Cardiac fibroblast (primary cell): ENCODE measurements around the gene RELN.
A peak's percentile ranks its signal among the peaks of the same experiment; 100 is the strongest.

Experiments used
- DNase-seq, 2 donors: peaks; one replicate each; pipeline versions ENCODE4 v3.0.0 to v3.0.0-alpha.2; 2010; ENCODE audit warnings: low read depth in 2 of 2
- H3K4me3 ChIP-seq, 2 donors: replicated peaks in 1 of 2; 1 replicate in 1 of 2; 2 replicates in 1 of 2; pipeline ENCODE4 v1.5.1; 2011; ENCODE audit warnings: low read depth in 2 of 2, low read length in 2 of 2, mild to moderate bottlenecking in 2 of 2, moderate library complexity in 1 of 2
- TF ChIP-seq, protein P1 (sequence below): IDR thresholded peaks from one replicate; pipeline ENCODE4 v1.5.1; 2011; ENCODE audit warnings: low read depth, mild to moderate bottlenecking, low read length, inconsistent platforms

The RELN gene

DNA sequence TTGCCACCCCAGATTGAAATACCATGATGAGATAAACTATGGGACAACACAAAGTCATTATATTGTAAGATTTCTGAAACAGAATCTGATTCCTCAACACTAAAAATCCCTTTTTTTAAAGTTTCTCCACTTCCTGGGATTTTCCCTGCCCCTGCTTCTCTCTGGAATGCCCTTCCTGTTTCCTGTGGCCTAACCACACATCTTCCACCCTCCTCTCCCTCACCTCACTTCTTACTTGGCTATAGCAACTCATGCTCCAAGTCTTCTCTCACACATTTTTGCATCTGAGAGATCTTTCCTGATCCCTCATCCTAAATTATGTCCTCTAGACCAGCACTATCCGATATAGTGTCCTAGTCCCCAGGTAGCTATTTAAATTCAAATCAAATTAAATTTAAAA is 4.1 kb upstream of the RELN start:
- no peak for DNase-seq
- TF ChIP-seq, protein P1, sequence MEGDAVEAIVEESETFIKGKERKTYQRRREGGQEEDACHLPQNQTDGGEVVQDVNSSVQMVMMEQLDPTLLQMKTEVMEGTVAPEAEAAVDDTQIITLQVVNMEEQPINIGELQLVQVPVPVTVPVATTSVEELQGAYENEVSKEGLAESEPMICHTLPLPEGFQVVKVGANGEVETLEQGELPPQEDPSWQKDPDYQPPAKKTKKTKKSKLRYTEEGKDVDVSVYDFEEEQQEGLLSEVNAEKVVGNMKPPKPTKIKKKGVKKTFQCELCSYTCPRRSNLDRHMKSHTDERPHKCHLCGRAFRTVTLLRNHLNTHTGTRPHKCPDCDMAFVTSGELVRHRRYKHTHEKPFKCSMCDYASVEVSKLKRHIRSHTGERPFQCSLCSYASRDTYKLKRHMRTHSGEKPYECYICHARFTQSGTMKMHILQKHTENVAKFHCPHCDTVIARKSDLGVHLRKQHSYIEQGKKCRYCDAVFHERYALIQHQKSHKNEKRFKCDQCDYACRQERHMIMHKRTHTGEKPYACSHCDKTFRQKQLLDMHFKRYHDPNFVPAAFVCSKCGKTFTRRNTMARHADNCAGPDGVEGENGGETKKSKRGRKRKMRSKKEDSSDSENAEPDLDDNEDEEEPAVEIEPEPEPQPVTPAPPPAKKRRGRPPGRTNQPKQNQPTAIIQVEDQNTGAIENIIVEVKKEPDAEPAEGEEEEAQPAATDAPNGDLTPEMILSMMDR, result no peak
- H3K4me3 ChIP-seq, result no peak overlapping the region

DNA sequence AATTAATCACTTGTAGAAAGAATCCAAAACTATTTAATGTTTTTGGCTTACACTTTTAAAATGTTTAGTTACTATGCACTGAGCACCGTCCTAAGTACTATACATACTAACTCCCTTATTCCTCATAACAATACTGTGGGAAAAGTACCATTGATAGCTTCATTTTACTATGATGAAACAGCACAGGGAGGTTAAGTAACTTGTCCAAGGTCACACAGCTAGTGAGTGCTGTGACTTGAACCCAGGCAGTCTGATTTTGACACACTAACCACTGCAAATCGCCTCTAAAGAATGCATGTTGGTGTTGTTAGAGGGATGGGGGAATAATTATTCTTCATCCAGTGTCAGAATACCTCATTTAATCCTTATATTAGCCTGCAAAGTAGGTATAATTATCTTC is 1.9 kb upstream of the RELN start:
- DNase-seq, result no peak
- TF ChIP-seq, protein P1, result no peak
- H3K4me3 ChIP-seq, result no peak overlapping the region

DNA sequence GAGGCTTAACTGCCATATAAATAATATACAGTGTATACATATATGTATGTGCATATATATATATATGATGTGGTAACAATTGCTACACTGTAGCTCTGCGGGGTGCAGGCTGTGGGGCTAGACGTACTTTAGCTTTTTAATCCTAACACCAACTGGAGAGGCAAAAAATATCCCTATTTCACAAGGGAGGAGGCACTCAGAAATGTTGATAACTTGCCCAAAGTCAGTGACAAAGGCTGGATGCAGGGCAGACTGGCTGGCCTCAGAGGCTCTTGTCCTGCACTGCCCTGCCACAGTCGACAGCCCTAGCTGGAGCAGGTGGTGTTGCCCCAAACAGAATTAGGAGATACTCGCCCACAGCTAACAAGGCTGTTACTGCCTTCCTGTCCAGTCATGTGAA is 1.5 kb upstream of the RELN start:
- H3K4me3 ChIP-seq, result no peak overlapping the region
- TF ChIP-seq, protein P1, result no peak
- no peak for DNase-seq

DNA sequence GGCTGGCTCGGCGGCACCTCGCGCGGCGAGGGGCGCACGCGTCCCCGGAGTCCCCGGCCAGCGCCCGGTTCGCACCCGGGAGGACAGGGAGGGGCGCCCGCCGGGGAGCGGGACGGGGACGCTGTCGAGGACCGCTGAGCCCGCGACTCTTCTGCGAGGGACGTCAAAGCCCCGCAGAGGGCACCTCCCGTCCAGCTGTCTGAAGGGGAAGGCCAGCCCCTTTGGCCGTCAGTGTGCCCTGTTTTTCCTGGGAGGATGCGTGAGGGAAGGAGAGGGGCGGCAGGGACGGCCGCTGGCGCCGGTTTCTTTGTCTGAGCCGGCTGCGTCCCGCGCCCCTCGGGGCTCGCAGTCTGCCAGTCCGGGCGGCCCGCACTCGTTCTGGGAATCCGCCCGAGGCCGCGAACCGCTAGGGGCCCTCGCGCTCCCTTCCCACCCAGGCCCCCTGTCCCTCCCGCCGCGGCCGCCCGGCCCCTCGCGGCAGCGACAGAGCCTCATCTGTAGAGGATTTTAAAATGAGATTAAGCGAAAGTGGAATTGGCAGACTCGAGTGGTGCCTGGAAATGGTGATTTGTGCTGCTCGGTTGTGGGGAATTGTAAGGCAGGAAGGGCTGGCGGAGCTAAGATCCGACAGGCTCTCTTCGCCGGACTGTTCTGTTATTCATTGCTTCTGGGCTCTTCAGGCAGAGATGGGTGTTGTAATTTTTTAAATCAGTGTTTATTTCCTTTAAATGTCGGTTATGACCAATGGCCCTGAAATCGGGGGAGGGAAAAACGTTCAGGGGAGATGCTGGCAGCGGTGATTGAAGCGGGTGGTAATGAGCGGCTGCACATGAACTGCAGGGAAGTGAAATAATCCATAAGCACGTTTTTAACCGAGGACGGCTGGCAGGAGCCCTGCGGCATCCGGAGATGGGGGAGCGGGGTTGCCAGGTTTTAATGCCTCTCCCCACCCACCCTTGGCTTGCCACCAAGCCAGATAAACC is 618 bp upstream of the RELN start:
- DNase-seq, result peak; percentile 39 to 43
- H3K4me3 ChIP-seq, result peak overlapping the region; percentile 38 to 46
- TF ChIP-seq, protein P1, result no peak

DNA sequence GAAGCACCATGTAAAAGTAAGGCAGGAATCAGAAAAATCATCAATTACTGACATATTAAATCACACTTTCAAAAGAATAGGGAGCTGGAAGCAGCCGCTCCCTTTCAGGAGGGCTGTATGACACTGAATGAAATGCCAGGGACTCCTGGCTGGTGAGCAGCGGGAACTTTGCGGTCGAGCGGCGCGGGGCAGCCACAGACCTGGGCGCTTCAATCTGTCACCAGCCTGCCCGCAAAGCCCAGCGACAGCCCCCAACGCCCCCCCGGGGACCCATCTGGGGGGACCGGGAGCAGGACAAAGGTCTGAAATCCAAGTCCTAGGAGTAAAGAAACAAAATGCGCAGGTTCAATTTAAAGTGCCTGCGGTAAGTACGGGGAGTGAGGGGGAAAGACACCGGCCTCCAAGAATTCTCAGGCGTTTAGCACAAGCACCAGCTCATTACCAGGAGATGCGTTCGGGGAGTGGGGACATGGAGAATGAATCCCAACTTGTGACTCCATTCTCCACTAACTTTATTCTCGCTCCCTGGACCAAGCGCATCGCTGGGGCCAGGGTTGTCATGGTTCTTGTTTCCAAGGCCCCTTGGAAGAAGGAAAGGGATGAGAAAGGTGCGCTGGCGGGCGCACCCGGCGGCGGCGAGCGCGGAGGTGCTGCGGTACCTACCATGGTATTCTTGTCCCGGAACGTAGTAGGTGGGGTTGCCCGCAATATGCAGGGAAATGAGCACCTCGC is 824 bp downstream of the RELN start:
- peak in 1 of 2 donors; percentile 27 for DNase-seq
- peak overlapping the region in 1 of 2 donors; percentile 42 for H3K4me3 ChIP-seq
- TF ChIP-seq, protein P1, result no peak

DNA sequence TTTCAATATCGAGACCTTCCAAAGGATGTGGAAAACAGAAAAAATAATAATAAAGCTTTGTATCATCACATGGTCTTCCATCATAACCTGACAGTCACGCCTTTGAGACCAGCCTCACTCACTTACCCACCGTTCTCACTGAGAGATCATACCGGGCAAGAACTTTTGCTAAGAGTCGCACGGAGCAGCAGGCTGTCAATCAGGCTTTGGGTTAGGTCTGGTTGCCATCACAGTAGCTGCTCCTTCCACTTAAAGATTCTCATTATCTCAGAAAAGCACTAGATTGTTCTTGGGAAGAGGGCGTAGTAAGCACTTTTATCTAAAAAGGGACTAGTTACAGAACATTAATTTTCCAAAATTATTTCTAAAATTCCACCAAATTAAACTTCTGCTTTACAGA is 2.0 kb downstream of the RELN start:
- DNase-seq, result no peak
- no peak overlapping the region for H3K4me3 ChIP-seq
- TF ChIP-seq, protein P1, result no peak
